Tibial nerve (tissue), 3 donors: ENCODE data around the gene SORCS3.

Experiments
- CTCF ChIP-seq, 5 experiments: fragments of 200-600 bp in 3 of 5; fragments of 450-650 bp in 2 of 5; sonication (generic) in 3 of 5; IDR thresholded peaks; one replicate each; pipeline ENCODE4 v1.5.1; 2016 to 2019; ENCODE audit warnings: antibody characterized with exemption in 5 of 5, mild to moderate bottlenecking in 3 of 5, moderate library complexity in 2 of 5
- POLR2A ChIP-seq, 2 donors: fragments of 450-650 bp; IDR thresholded peaks; one replicate each; pipeline ENCODE4 v1.6.1; 2017; ENCODE audit warnings: antibody characterized with exemption in 2 of 2, mild to moderate bottlenecking in 2 of 2, moderate library complexity in 2 of 2

GRCh38 chr10:104931612-104932134 is 290.6 kb downstream of the SORCS3 start:
- no peak for TF ChIP-seq CTCF (IDR thresholded peaks at IDR 0.05)
- TF ChIP-seq POLR2A (IDR thresholded peaks at IDR 0.05) = no peak
